LoVo (cell line): ENCODE results near the gene PCDHA7.
A peak's percentile ranks its signal among the peaks of the same experiment; 100 is the strongest.
"Not testable (repeated sequence)": the region's sequence is repeated elsewhere in the genome, so short reads cannot be mapped to it uniquely, and the experiment has no call there.

Experiments
- DNase-seq: peaks from one replicate; pipeline ENCODE4 v3.0.0-alpha.2; 2016; ENCODE audit warnings: low spot score

Gene PCDHA7

DNA sequence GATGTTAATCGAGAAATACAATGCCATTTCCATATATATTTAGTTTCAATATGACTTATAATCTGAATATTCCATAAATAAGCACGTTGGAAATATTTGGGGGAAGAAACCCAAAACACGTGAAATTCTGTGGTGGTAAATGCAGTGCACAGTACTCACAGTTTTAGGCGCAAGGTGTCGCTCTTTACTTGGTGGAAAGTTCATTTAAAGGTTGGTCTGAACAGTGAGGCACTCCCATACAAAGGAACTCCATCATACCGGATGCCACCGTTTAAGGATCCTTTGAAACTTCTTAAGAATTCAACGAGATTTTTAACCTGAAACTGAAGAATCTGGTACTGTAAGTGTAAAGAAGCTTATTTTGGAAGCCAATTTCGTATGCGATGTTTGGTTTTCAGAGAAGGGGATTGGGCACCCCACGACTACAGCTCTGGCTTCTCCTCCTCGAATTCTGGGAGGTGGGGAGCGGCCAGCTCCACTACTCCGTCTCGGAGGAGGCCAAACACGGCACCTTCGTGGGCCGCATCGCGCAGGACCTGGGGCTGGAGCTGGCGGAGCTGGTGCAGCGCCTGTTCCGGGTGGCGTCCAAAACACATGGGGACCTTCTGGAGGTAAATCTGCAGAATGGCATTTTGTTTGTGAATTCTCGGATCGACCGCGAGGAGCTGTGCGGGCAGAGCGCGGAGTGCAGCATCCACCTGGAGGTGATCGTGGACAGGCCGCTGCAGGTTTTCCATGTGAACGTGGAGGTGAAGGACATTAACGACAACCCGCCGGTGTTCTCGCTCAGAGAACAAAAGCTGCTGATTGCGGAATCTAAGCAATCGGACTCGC lies 34.9 kb downstream of the PCDHA7 start, which contains the start of gene PCDHA11:
Gene PCDHA11, plus strand, starts transcription at position 237 of the 834 bp plus-strand sequence. Its CDS starts 147 bp downstream, at position 384.
- peak; percentile 27 for DNase-seq

DNA sequence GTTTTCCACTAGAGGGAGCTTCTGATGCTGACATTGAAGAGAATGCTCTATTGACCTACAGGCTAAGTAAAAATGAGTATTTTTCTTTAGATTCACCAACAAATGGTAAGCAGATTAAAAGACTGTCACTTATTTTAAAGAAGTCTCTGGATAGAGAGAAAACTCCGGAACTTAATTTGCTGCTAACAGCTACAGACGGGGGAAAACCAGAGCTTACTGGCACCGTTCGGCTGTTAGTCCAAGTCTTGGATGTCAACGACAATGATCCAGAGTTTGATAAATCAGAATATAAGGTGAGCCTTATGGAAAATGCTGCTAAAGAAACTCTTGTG lies 35.5 kb downstream of the PCDHA7 start:
- DNase-seq = no peak

DNA sequence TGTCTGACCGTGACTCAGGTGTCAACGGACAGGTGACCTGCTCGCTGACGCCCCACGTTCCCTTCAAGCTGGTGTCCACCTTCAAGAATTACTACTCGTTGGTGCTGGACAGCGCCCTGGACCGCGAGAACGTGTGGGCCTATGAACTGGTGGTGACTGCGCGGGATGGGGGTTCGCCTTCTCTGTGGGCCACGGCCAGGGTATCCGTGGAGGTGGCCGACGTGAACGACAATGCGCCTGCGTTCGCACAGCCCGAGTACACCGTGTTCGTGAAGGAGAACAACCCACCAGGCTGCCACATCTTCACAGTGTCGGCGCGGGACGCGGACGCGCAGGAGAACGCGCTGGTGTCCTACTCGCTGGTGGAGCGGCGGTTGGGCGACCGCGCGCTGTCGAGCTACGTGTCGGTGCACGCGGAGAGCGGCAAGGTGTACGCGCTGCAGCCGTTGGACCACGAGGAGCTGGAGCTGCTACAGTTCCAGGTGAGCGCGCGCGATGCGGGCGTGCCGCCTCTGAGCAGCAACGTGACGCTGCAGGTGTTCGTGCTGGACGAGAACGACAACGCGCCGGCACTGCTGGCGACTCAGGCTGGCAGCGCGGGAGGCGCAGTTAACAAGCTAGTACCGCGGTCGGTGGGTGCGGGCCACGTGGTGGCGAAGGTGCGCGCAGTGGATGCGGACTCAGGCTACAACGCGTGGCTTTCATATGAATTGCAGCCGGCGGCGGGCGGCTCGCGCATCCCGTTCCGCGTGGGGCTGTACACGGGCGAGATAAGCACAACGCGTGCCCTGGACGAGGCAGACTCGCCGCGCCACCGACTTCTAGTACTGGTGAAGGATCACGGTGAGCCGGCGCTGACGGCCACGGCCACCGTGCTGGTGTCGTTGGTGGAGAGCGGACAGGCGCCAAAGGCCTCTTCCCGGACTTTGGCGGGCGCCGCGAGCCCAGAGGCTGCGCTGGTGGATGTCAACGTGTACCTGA lies 36.4 kb downstream of the PCDHA7 start:
- no peak for DNase-seq

DNA sequence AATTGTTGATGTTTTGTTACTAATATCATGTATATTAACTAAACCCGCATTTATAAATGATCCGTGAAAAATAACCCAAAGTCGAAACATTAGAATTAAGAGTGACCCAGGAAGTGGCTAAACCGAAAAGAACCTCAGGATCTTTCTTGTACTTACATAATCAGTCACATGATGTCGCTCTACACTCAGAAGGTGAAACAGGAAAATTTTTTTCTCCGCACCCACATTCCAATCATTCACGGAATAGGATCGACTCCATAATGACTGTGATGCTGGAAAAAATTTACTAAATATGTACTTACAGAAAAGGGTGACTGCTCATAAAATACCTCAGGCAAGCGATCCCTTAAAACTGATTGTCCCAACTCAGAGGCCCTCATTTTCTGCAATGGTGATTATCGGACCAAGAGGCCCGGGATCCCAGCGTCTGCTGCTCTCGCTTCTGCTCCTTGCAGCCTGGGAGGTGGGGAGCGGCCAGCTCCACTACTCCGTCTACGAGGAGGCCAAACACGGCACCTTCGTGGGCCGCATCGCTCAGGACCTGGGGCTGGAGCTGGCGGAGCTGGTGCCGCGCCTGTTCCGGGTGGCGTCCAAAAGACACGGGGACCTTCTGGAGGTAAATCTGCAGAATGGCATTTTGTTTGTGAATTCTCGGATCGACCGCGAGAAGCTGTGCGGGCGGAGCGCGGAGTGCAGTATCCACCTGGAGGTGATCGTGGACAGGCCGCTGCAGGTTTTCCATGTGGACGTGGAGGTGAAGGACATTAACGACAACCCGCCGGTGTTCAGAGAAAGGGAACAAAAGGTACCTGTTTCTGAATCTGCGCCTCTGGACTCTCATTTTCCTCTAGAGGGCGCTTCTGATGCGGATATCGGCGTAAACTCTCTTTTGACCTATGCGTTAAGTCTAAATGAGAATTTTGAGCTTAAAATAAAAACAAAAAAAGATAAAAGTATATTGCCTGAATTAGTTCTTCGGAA lies 41.3 kb downstream of the PCDHA7 start, which contains the start of gene PCDHA12:
Gene PCDHA12, plus strand, starts transcription at position 224 of the 981 bp plus-strand sequence. Its CDS starts 165 bp downstream, at position 389.
- no peak for DNase-seq

DNA sequence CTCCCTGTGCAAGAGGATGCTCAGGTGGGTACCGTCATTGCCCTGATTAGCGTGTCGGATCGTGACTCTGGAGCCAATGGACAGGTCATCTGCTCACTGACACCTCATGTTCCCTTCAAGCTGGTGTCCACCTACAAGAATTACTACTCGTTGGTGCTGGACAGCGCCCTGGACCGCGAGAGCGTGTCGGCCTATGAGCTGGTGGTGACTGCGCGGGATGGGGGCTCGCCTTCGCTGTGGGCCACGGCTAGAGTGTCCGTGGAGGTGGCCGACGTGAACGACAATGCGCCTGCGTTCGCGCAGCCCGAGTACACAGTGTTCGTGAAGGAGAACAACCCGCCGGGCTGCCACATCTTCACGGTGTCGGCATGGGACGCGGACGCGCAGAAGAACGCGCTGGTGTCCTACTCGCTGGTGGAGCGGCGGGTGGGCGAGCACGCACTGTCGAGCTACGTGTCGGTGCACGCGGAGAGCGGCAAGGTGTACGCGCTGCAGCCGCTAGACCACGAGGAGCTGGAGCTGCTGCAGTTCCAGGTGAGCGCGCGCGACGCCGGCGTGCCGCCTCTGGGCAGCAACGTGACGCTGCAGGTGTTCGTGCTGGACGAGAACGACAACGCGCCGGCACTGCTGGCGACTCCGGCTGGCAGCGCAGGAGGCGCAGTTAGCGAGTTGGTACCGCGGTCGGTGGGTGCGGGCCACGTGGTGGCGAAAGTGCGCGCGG lies 42.6 kb downstream of the PCDHA7 start:
- not testable (repeated sequence) for DNase-seq

DNA sequence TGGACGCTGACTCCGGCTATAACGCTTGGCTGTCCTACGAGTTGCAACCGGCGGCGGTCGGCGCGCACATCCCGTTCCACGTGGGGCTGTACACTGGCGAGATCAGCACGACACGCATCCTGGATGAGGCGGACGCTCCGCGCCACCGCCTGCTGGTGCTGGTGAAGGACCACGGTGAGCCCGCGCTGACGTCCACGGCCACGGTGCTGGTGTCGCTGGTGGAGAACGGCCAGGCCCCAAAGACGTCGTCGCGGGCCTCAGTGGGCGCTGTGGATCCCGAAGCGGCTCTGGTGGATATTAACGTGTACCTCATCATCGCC lies 43.2 kb downstream of the PCDHA7 start:
- no peak for DNase-seq

DNA sequence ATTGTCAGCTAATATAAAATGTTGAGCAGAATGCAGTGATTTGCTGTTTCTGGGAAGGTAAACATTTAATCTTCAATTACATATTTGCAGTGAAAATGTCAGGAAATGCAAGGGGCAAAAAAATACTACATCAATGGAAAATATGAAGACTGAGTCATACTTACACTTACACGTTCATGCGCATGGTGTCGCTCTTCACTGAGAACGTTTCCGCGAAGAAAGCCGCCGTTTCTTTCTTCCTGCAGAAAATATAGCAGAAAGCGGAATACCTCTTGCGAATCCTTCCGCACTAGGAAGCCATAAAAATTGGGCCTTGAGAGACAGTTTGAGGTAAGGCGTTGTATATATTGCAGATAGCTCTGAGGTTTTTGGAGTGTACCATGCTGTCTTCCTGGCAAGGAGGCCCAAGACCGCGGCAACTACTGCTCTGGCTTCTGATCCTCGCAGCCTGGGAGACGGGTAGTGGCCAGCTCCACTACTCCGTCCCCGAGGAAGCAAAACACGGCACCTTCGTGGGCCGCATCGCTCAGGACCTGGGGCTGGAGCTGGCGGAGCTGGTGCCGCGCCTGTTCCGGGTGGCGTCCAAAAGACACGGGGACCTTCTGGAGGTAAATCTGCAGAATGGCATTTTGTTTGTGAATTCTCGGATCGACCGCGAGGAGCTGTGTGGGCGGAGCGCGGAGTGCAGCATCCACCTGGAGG lies 48.0 kb downstream of the PCDHA7 start, which contains the start of gene PCDHA13:
Gene PCDHA13, plus strand, starts transcription at position 236 of the 702 bp plus-strand sequence. Its CDS starts 145 bp downstream, at position 381.
- DNase-seq = no peak

DNA sequence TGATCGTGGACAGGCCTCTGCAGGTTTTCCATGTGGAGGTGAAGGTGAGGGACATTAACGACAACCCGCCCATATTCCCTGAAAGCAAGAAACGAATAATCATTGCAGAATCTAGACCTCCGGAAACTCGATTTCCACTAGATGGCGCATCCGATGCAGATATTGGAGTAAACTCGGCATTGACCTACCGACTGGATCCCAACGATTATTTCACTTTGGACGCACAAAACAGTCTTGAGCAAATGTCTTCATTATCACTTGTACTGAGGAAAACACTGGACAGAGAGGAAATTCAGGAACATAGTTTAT lies 48.5 kb downstream of the PCDHA7 start:
- no peak for DNase-seq

DNA sequence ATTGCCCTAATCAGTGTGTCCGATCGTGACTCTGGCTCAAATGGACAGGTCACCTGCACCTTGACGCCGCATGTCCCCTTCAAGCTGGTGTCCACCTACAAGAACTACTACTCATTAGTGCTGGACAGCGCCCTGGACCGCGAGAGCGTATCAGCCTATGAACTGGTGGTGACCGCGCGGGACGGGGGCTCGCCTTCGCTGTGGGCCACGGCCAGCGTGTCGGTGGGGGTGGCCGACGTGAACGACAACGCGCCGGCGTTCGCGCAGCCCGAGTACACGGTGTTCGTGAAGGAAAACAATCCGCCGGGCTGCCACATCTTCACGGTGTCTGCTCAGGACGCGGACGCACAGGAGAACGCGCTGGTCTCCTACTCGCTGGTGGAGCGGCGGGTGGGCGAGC lies 49.3 kb downstream of the PCDHA7 start:
- DNase-seq = no peak

DNA sequence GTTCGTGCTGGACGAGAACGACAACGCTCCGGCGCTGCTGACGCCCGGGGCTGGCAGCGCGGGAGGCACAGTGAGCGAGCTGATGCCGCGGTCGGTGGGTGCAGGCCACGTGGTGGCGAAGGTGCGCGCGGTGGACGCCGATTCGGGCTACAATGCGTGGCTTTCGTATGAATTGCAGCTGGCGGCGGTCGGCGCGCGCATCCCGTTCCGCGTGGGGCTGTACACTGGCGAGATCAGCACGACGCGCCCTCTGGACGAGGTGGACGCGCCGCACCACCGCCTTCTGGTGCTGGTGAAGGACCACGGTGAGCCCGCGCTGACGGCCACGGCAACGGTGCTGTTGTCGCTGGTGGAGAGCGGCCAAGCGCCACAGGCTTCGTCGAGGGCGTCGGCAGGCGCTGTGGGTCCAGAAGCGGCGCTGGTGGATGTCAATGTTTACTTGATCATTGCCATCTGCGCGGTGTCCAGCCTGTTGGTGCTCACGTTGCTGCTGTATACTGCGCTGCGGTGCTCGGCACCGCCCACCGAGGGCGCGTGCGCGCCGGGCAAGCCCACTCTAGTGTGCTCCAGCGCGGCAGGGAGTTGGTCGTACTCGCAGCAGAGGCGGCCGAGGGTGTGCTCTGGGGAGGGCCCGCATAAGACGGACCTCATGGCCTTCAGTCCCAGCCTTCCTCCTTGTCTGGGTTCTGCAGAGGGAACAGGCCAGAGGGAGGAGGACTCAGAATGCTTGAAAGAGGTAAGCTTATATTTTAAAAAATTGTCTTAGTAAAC lies 50.0 kb downstream of the PCDHA7 start:
- no peak for DNase-seq
